ENCODE results near the gene ITPRID1.

DNA sequence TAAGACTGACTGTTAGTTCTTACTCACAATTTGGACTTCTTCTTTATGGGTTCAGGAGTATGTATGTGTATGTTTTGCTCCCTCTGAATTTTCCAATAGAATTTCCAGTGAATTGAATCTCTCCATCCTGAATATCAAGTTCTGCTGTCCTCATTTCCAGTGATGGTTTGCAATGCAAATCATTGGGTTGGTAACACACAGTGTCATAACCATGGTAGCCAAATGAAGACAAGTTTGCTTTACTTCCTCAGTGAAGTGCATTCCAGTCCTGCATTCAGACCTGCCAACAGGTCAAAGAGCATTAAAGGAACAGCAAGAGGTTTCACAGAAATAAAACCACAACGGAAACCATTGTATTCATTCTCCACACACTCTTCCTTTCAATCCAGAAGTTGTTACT, 15.2 kb downstream of the ITPRID1 start:
- TF ChIP-seq BACH2 (CRISPR knock-in tag; IDR thresholded peaks at IDR 0.05; ENCODE audit: borderline replicate concordance), result no peak
- TF ChIP-seq ZNF70 (CRISPR knock-in tag; IDR thresholded peaks at IDR 0.05), result no peak
- TF ChIP-seq TCF4 (CRISPR knock-in tag; IDR thresholded peaks at IDR 0.05; ENCODE audit: borderline replicate concordance), result no peak
- no peak for TF ChIP-seq PPARA (CRISPR knock-in tag; IDR thresholded peaks at IDR 0.05; ENCODE audit: borderline replicate concordance)
- no peak for TF ChIP-seq ZFP3 (CRISPR knock-in tag; IDR thresholded peaks at IDR 0.05)
- no peak for TF ChIP-seq ZNF565 (CRISPR knock-in tag; conservative IDR thresholded peaks at IDR 0.05; ENCODE audit: low read depth)
- TF ChIP-seq ZFP30 (CRISPR knock-in tag; IDR thresholded peaks at IDR 0.05), result no peak
- TF ChIP-seq ARNTL (CRISPR knock-in tag; IDR thresholded peaks at IDR 0.05; ENCODE audit: borderline replicate concordance, low read depth), result no peak
